HEK293 (cell line): Measurements from ENCODE around the gene PDE11A.

Experiments used
- CTCF ChIA-PET: fragments of 350-600 bp; formaldehyde crosslinking; extraction: SDS; loops from one replicate; lab custom pipeline; 2021; ENCODE audit warnings: antibody characterized with exemption; lab: Yijun Ruan, JAX
- POLR2A ChIA-PET: fragments of 300-600 bp; formaldehyde crosslinking; extraction: SDS; loops from one replicate; lab custom pipeline; 2020; ENCODE audit warnings: antibody characterized with exemption, inconsistent platforms; lab: Yijun Ruan, JAX
- H3K27ac ChIP-seq: fragments of 200-500 bp; sonication (Bioruptor generic); 2 replicates; pipeline ENCODE4 v1.5.1; 2014; ENCODE audit warnings: low read depth, low read length, control low read depth, inconsistent platforms; ENCODE audit errors: extremely low read depth
- H3K36me3 ChIP-seq, 2 experiments: fragments of 200-500 bp in 1 of 2; sonication (Bioruptor generic) in 1 of 2; 1 replicate in 1 of 2; 2 replicates in 1 of 2; pipeline ENCODE4 v1.5.1; 2014 to 2017; ENCODE audit warnings: inconsistent platforms in 2 of 2, low read length in 2 of 2; ENCODE audit not compliant: control insufficient read depth in 2 of 2, insufficient read depth in 1 of 2
- H3K4me1 ChIP-seq: fragments of 200-500 bp; sonication (Bioruptor generic); 2 replicates; pipeline ENCODE4 v1.5.1; 2014; ENCODE audit warnings: mild to moderate bottlenecking, low read length, inconsistent platforms; ENCODE audit not compliant: control insufficient read depth, insufficient read depth
- H3K4me3 ChIP-seq: 2 replicates; pipeline ENCODE4 v1.5.1; 2011; ENCODE audit warnings: low read depth, mild to moderate bottlenecking, control low read depth, low read length, moderate library complexity
- H3K9me3 ChIP-seq: fragments of 200-500 bp; sonication (Bioruptor generic); 2 replicates; pipeline ENCODE4 v1.5.1; 2014; ENCODE audit warnings: low read depth, low read length, inconsistent platforms; ENCODE audit not compliant: control insufficient read depth, insufficient read depth
- GFI1B ChIP-seq: fragments of 450-650 bp; formaldehyde crosslinking; IDR thresholded peaks from 2 replicates; pipeline ENCODE4 v1.5.1; 2016; ENCODE audit warnings: missing biosample characterization, missing genetic modification characterization
- KLF8 ChIP-seq: fragments of 450-650 bp; formaldehyde crosslinking; IDR thresholded peaks from 2 replicates; pipeline ENCODE4 v1.5.1; 2016; ENCODE audit warnings: missing biosample characterization, missing genetic modification characterization
- SP3 ChIP-seq: fragments of 450-650 bp; formaldehyde crosslinking; IDR thresholded peaks from 2 replicates; pipeline ENCODE4 v1.5.1; 2016; ENCODE audit warnings: missing biosample characterization, missing genetic modification characterization
- SP7 ChIP-seq: fragments of 450-650 bp; formaldehyde crosslinking; IDR thresholded peaks from 2 replicates; pipeline ENCODE4 v1.5.1; 2016; ENCODE audit warnings: missing biosample characterization, missing genetic modification characterization
- WT1 ChIP-seq: fragments of 450-650 bp; formaldehyde crosslinking; IDR thresholded peaks from 2 replicates; pipeline ENCODE4 v1.5.1; 2016; ENCODE audit warnings: missing biosample characterization, missing genetic modification characterization
- ZBTB1 ChIP-seq: fragments of 450-650 bp; formaldehyde crosslinking; IDR thresholded peaks from 2 replicates; pipeline ENCODE4 v1.5.1; 2016; ENCODE audit warnings: missing biosample characterization, missing genetic modification characterization
- ZBTB17 ChIP-seq: fragments of 450-650 bp; formaldehyde crosslinking; IDR thresholded peaks from 2 replicates; pipeline ENCODE4 v1.5.1; 2016; ENCODE audit warnings: missing biosample characterization, missing genetic modification characterization
- ZIC2 ChIP-seq: fragments of 450-650 bp; formaldehyde crosslinking; IDR thresholded peaks from 2 replicates; pipeline ENCODE4 v1.5.1; 2016; ENCODE audit warnings: missing biosample characterization, missing genetic modification characterization
- ZNF274 ChIP-seq, 2 experiments: fragments of 200-500 bp in 1 of 2; fragments of 450-650 bp in 1 of 2; sonication (Bioruptor generic) in 1 of 2; formaldehyde crosslinking in 1 of 2; IDR thresholded peaks; 2 replicates each; pipeline versions ENCODE4 v1.5.1 to v1.6.1; 2014 to 2016; ENCODE audit warnings: borderline replicate concordance in 1 of 2, inconsistent platforms in 1 of 2, low read length in 1 of 2, missing biosample characterization in 1 of 2, missing genetic modification characterization in 1 of 2
- ZNF354C ChIP-seq: fragments of 450-650 bp; formaldehyde crosslinking; IDR thresholded peaks from 2 replicates; pipeline ENCODE4 v1.5.1; 2016; ENCODE audit warnings: missing biosample characterization, missing genetic modification characterization, low read depth, borderline replicate concordance
- ZNF426 ChIP-seq: fragments of 450-650 bp; formaldehyde crosslinking; IDR thresholded peaks from 2 replicates; pipeline ENCODE4 v1.5.1; 2017; ENCODE audit warnings: missing biosample characterization, missing genetic modification characterization, mild to moderate bottlenecking, inconsistent platforms, moderate library complexity
- ZNF558 ChIP-seq: fragments of 450-650 bp; formaldehyde crosslinking; IDR thresholded peaks from 2 replicates; pipeline ENCODE4 v1.5.1; 2016; ENCODE audit warnings: missing biosample characterization, missing genetic modification characterization
- ZNF571 ChIP-seq: fragments of 450-650 bp; formaldehyde crosslinking; IDR thresholded peaks from 2 replicates; pipeline ENCODE4 v1.5.0; 2017; ENCODE audit warnings: missing biosample characterization, missing genetic modification characterization
- ZNF624 ChIP-seq: fragments of 450-650 bp; formaldehyde crosslinking; IDR thresholded peaks from 2 replicates; pipeline ENCODE4 v1.5.1; 2017; ENCODE audit warnings: missing biosample characterization, missing genetic modification characterization
- ZNF658 ChIP-seq: fragments of 450-650 bp; formaldehyde crosslinking; IDR thresholded peaks from 2 replicates; pipeline ENCODE4; 2016; ENCODE audit warnings: missing biosample characterization, missing genetic modification characterization
- ZNF792 ChIP-seq: fragments of 450-650 bp; formaldehyde crosslinking; IDR thresholded peaks from 2 replicates; pipeline ENCODE4 v1.5.1; 2016; ENCODE audit warnings: missing biosample characterization, missing genetic modification characterization
- TF ChIP-seq, protein P1 (sequence below): fragments of 450-650 bp; formaldehyde crosslinking; IDR thresholded peaks from 2 replicates; pipeline ENCODE4 v1.5.1; 2016; ENCODE audit warnings: missing biosample characterization, missing genetic modification characterization
- TF ChIP-seq, protein P2 (sequence below): fragments of 450-650 bp; formaldehyde crosslinking; IDR thresholded peaks from 2 replicates; pipeline ENCODE4 v1.5.1; 2016; ENCODE audit warnings: missing biosample characterization, missing genetic modification characterization
- TF ChIP-seq, protein P3 (sequence below): IDR thresholded peaks from 2 replicates; pipeline ENCODE4 v1.6.1; 2011; ENCODE audit warnings: mild to moderate bottlenecking, low read depth, low read length, borderline replicate concordance
- TF ChIP-seq, protein P4 (sequence below): fragments of 450-650 bp; formaldehyde crosslinking; IDR thresholded peaks from 2 replicates; pipeline ENCODE4 v1.5.1; 2016; ENCODE audit warnings: missing biosample characterization, missing genetic modification characterization
- TF ChIP-seq, protein P5 (sequence below): fragments of 450-650 bp; formaldehyde crosslinking; IDR thresholded peaks from 2 replicates; pipeline ENCODE4 v1.5.1; 2017; ENCODE audit warnings: missing biosample characterization, missing genetic modification characterization
- TF ChIP-seq, protein P6 (sequence below): fragments of 450-650 bp; IDR thresholded peaks from 2 replicates; pipeline ENCODE4 v1.5.1; 2018; ENCODE audit warnings: missing biosample characterization, missing genetic modification characterization
- TF ChIP-seq, protein P7 (sequence below): fragments of 450-650 bp; formaldehyde crosslinking; optimal IDR thresholded peaks from 2 replicates; pipeline ENCODE3; 2016; ENCODE audit warnings: missing biosample characterization, mild to moderate bottlenecking, missing genetic modification characterization

The PDE11A gene

DNA sequence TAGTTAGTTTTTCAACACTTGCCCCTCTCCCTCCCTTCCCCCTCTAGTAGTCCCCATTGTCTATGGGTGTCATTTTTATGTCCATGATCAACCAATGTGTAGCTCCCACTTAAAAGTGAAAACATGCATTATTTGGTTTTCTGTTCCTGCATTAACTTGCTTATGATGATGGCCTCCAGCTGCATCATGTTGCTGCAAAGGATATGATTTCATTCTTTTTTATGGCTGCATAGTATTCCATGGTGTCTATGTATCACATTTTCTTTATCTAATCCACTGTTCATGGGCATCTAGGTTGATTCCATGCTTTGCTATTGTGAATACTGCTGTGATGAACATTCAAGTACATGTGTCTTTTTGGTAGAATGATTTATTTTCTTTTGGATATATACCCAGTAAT, 70.5 kb downstream of the PDE11A start:
- CTCF ChIA-PET = interaction anchor here (0.6 to 0.8 kb wide), 2 partner anchors 21 to 69 kb away, joined by 3 to 4 read pairs; no protein-coding TSS in a partner anchor

DNA sequence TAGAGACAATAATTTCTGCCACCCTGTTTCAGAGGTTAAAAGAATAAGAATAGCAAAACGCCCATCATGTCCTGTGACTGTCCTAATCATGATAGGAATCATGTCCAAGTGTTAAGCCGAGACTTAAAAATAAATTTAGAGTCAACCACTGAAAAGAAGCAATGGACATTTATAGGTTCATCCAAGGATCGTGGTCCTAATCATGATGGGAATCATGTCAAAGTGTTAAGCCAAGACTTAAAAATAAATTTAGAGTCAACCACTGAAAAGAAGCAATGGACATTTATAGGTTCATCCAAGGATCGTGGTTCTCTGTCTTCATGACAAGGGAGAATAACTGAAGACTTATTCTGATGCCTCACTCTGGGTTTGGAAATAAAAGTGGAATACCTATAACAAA, 73.6 kb downstream of the PDE11A start:
- ChIA-PET POLR2A (no interaction called here), CTCF (interaction anchor here (1.0 kb wide), 1 partner anchor 72 kb away, joined by 3 read pairs; no protein-coding TSS in a partner anchor)
- Histone ChIP-seq H3K36me3 (no peaks in the 10 kb centered on the region), H3K4me1 (no peaks in the 10 kb centered on the region), H3K9me3 (no peaks in the 10 kb centered on the region), H3K27ac (no peak overlapping the region), H3K4me3 (no peak overlapping the region)
- no peak for TF ChIP-seq GFI1B (tag by site-specific recombination)
- no peak for TF ChIP-seq ZNF571 (tag by site-specific recombination)
- TF ChIP-seq, protein P1, sequence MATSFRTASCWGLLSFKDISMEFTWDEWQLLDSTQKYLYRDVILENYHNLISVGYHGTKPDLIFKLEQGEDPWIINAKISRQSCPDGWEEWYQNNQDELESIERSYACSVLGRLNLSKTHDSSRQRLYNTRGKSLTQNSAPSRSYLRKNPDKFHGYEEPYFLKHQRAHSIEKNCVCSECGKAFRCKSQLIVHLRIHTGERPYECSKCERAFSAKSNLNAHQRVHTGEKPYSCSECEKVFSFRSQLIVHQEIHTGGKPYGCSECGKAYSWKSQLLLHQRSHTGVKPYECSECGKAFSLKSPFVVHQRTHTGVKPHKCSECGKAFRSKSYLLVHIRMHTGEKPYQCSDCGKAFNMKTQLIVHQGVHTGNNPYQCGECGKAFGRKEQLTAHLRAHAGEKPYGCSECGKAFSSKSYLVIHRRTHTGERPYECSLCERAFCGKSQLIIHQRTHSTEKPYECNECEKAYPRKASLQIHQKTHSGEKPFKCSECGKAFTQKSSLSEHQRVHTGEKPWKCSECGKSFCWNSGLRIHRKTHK (tag by site-specific recombination) = no peak
- TF ChIP-seq, protein P2, sequence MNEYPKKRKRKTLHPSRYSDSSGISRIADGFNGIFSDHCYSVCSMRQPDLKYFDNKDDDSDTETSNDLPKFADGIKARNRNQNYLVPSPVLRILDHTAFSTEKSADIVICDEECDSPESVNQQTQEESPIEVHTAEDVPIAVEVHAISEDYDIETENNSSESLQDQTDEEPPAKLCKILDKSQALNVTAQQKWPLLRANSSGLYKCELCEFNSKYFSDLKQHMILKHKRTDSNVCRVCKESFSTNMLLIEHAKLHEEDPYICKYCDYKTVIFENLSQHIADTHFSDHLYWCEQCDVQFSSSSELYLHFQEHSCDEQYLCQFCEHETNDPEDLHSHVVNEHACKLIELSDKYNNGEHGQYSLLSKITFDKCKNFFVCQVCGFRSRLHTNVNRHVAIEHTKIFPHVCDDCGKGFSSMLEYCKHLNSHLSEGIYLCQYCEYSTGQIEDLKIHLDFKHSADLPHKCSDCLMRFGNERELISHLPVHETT (tag by site-specific recombination) = no peak
- TF ChIP-seq, protein P3, sequence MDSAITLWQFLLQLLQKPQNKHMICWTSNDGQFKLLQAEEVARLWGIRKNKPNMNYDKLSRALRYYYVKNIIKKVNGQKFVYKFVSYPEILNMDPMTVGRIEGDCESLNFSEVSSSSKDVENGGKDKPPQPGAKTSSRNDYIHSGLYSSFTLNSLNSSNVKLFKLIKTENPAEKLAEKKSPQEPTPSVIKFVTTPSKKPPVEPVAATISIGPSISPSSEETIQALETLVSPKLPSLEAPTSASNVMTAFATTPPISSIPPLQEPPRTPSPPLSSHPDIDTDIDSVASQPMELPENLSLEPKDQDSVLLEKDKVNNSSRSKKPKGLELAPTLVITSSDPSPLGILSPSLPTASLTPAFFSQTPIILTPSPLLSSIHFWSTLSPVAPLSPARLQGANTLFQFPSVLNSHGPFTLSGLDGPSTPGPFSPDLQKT = no peak
- TF ChIP-seq ZNF274 (IDR thresholded peaks at IDR 0.05; ENCODE audit: low read length) = no peak
- no peak for TF ChIP-seq ZNF274 (tag by site-specific recombination; IDR thresholded peaks at IDR 0.05; ENCODE audit: borderline replicate concordance)
- no peak for TF ChIP-seq ZNF426 (tag by site-specific recombination)
- TF ChIP-seq SP7 (tag by site-specific recombination) = no peak

More for the DNA sequence above, 70.5 kb downstream of the PDE11A start:
- POLR2A ChIA-PET = no interaction called here
- no peaks in the 10 kb centered on the region for H3K9me3 ChIP-seq
- H3K4me3 ChIP-seq = no peak overlapping the region
- H3K36me3 ChIP-seq = no peaks in the 10 kb centered on the region
- TF ChIP-seq ZBTB17 = no peak
- TF ChIP-seq, protein P4, sequence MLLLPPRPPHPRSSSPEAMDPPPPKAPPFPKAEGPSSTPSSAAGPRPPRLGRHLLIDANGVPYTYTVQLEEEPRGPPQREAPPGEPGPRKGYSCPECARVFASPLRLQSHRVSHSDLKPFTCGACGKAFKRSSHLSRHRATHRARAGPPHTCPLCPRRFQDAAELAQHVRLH (tag by site-specific recombination) = 0 out of 2 replicates have a peak, but pooled peaks have one; percentile 17
- TF ChIP-seq, all 188 proteins: peak for 1
- Histone ChIP-seq H3K27ac (no peak overlapping the region), H3K4me1 (no peaks in the 10 kb centered on the region)

DNA sequence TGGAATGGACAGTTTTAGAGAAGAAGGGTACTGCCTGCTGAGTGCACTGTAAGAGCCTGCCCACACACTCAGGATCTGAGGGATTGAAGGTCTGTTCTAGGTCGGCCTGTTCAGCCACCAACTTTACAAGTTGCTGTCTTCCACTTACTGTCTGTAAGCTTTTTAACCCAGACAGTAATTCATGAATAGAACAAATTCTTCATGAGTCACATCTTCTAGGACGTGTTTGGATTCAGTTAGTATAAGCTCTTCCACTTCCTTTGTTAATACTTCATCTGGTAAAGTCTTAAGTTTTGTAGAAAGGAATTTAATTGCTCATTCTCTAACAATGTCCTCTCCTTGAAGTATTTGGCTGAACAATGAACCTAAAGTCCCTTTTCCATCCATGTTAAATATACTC, 74.6 kb downstream of the PDE11A start:
- H3K27ac ChIP-seq = no peak overlapping the region
- H3K4me3 ChIP-seq = no peak overlapping the region
- no peaks in the 10 kb centered on the region for H3K9me3 ChIP-seq
- ChIA-PET CTCF (interaction anchor here (0.7 to 1.0 kb wide), 2 partner anchors 73 to 81 kb away, joined by 3 read pairs; no protein-coding TSS in a partner anchor), POLR2A (no interaction called here)
- no peaks in the 10 kb centered on the region for H3K36me3 ChIP-seq
- no peaks in the 10 kb centered on the region for H3K4me1 ChIP-seq
- no peak for TF ChIP-seq ZNF658
- TF ChIP-seq ZBTB1 (tag by site-specific recombination) = no peak
- TF ChIP-seq, protein P5, sequence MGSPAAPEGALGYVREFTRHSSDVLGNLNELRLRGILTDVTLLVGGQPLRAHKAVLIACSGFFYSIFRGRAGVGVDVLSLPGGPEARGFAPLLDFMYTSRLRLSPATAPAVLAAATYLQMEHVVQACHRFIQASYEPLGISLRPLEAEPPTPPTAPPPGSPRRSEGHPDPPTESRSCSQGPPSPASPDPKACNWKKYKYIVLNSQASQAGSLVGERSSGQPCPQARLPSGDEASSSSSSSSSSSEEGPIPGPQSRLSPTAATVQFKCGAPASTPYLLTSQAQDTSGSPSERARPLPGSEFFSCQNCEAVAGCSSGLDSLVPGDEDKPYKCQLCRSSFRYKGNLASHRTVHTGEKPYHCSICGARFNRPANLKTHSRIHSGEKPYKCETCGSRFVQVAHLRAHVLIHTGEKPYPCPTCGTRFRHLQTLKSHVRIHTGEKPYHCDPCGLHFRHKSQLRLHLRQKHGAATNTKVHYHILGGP = no peak
- TF ChIP-seq ZNF558 (tag by site-specific recombination) = no peak
- no peak for TF ChIP-seq ZNF354C (tag by site-specific recombination)
- no peak for TF ChIP-seq ZIC2 (tag by site-specific recombination)
- TF ChIP-seq ZNF792 = no peak
- TF ChIP-seq KLF8 (tag by site-specific recombination) = no peak
- TF ChIP-seq ZNF624 (tag by site-specific recombination) = no peak
- TF ChIP-seq WT1 (tag by site-specific recombination) = no peak
- TF ChIP-seq, protein P6, sequence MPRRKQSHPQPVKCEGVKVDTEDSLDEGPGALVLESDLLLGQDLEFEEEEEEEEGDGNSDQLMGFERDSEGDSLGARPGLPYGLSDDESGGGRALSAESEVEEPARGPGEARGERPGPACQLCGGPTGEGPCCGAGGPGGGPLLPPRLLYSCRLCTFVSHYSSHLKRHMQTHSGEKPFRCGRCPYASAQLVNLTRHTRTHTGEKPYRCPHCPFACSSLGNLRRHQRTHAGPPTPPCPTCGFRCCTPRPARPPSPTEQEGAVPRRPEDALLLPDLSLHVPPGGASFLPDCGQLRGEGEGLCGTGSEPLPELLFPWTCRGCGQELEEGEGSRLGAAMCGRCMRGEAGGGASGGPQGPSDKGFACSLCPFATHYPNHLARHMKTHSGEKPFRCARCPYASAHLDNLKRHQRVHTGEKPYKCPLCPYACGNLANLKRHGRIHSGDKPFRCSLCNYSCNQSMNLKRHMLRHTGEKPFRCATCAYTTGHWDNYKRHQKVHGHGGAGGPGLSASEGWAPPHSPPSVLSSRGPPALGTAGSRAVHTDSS (tag by site-specific recombination) = no peak
- TF ChIP-seq SP3 (tag by site-specific recombination) = no peak
- TF ChIP-seq, protein P7, sequence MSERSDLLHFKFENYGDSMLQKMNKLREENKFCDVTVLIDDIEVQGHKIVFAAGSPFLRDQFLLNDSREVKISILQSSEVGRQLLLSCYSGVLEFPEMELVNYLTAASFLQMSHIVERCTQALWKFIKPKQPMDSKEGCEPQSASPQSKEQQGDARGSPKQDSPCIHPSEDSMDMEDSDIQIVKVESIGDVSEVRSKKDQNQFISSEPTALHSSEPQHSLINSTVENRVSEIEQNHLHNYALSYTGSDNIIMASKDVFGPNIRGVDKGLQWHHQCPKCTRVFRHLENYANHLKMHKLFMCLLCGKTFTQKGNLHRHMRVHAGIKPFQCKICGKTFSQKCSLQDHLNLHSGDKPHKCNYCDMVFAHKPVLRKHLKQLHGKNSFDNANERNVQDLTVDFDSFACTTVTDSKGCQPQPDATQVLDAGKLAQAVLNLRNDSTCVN (tag by site-specific recombination) = no peak
